C4-2B (cell line): ENCODE results near the gene RASAL2.

Experiments
- CTCF ChIP-seq: fragments of 450-650 bp; conservative IDR thresholded peaks from 2 replicates; pipeline ENCODE4 v1.5.1; 2017; ENCODE audit warnings: mild to moderate bottlenecking
- ZFX ChIP-seq: fragments of 450-650 bp; IDR thresholded peaks from 2 replicates; pipeline ENCODE4 v1.6.1; 2017

- no peak for TF ChIP-seq CTCF
- TF ChIP-seq ZFX: no peak
These were observed 190.2 kb downstream of the RASAL2 start for GRCh38 chr1:178284058-178284457.
